Smooth muscle cell (in vitro differentiated cells): Measurements from ENCODE around the gene SFSWAP. TPM values are rescaled to one million over a fixed set of nuclear protein-coding genes. Genes with fewer than 3 reads are reported as not detected.

ENCODE experiments used
- DNase-seq: peaks from one replicate; lab custom pipeline; 2025; ENCODE audit not compliant: unreplicated experiment; lab: John Stamatoyannopoulos, UW
- H2AFZ ChIP-seq: fragments of 200-600 bp; sonication (generic); 2 replicates; pipeline ENCODE4 v1.6.0; 2016; ENCODE audit warnings: antibody characterized with exemption, low read depth, mild to moderate bottlenecking
- H3F3A ChIP-seq: fragments of 200-600 bp; sonication (generic); 2 replicates; pipeline ENCODE4 v1.6.0; 2017; ENCODE audit warnings: antibody characterized with exemption, low read depth
- H3K27ac ChIP-seq: fragments of 200-600 bp; sonication (generic); 2 replicates; pipeline ENCODE4 v1.5.1; 2016; ENCODE audit warnings: low read depth, mild to moderate bottlenecking
- H3K27me3 ChIP-seq: fragments of 200-600 bp; sonication (generic); 2 replicates; pipeline ENCODE4 v1.6.1; 2016; ENCODE audit warnings: low read depth, mild to moderate bottlenecking
- H3K36me3 ChIP-seq: fragments of 200-600 bp; sonication (generic); 2 replicates; pipeline ENCODE4 v1.5.1; 2016; ENCODE audit warnings: low read depth
- H3K4me1 ChIP-seq: fragments of 200-600 bp; sonication (generic); 2 replicates; pipeline ENCODE4 v1.5.1; 2016; ENCODE audit warnings: low read depth
- H3K4me2 ChIP-seq: fragments of 200-600 bp; sonication (generic); 2 replicates; pipeline ENCODE4 v1.6.0; 2016; ENCODE audit warnings: mild to moderate bottlenecking
- H3K4me3 ChIP-seq: fragments of 200-600 bp; sonication (generic); 2 replicates; pipeline ENCODE4 v1.5.1; 2016; ENCODE audit warnings: mild to moderate bottlenecking
- H3K79me2 ChIP-seq: fragments of 200-600 bp; sonication (generic); 2 replicates; pipeline ENCODE4 v1.6.0; 2016; ENCODE audit warnings: low read depth, mild to moderate bottlenecking
- H3K9ac ChIP-seq: fragments of 200-600 bp; sonication (generic); 2 replicates; pipeline ENCODE4 v1.6.0; 2016; ENCODE audit warnings: low read depth
- H3K9me3 ChIP-seq: fragments of 200-600 bp; sonication (generic); replicated peaks from 2 replicates; pipeline ENCODE4 v1.5.1; 2016; ENCODE audit warnings: low read depth
- H4K20me1 ChIP-seq: fragments of 200-600 bp; sonication (generic); 2 replicates; pipeline ENCODE4 v1.6.0; 2016; ENCODE audit warnings: low read depth
- WGBS: methylation state at CpG from one replicate; pipeline ENCODE4 v1.1.7; 2016; ENCODE audit warnings: low lambda C conversion rate; 5-methylcytosine and 5-hydroxymethylcytosine counted together
- polyA plus RNA-seq: library from polyadenylated mRNA; unstranded; fragments of >200 nt; fragmentation: Nextera tagmentation; extraction: Ambion mirVana; gene quantifications from 2 replicates; pipeline ENCODE4 v1.2.1, GENCODE V29; 2016
- total RNA-seq: library from RNA; depleted of rRNA; stranded (reverse); fragments of >200 nt; gene quantifications from 2 replicates; pipeline ENCODE4 v1.2.3, GENCODE V29; 2014
- TF ChIP-seq, protein P1 (sequence below): fragments of 200-600 bp; sonication (generic); IDR thresholded peaks from 2 replicates; pipeline ENCODE4 v1.5.1; 2017; ENCODE audit warnings: borderline replicate concordance, mild to moderate bottlenecking, antibody characterized with exemption; ENCODE audit not compliant: insufficient read depth, poor library complexity, severe bottlenecking

SFSWAP gene
- total and polyA plus RNA-seq, 2 experiments from 2014 or later: 24.1 to 32.3 TPM

DNA sequence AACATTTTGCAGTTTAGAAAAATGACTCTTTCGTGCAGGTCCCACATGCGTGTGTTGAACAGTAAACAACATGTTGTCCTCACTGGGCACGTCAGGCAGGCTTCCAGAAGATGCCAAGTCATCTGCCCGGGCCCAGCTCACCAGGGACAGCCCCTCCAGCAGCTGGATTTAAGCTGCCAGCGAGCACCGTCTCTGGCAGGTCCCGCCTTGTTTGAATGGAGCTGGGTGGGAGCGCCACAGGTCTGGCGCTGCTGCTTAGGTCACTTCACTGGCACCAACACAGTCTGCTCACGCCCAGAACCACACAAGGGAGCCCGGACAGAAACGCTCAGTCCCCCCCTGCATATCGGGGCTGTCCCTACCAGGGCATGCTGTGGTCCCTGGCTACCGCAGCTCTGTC lies 84.2 kb downstream of the SFSWAP start:
- Histone ChIP-seq H3K4me2 (no peak overlapping the region), H3K27ac (no peak overlapping the region), H3K4me1 (peaks cover 10% of the 10 kb centered on the region), H3F3A (no peaks in the 10 kb centered on the region), H4K20me1 (no peaks in the 10 kb centered on the region), H3K9me3 (no peaks in the 10 kb centered on the region), H3K79me2 (no peaks in the 10 kb centered on the region), H3K4me3 (no peak overlapping the region), H3K27me3 (no peaks in the 10 kb centered on the region), H3K9ac (no peak overlapping the region), H3K36me3 (peaks cover 6% of the 10 kb centered on the region), H2AFZ (no peak overlapping the region)
- no peak for DNase-seq
- TF ChIP-seq, protein P1, sequence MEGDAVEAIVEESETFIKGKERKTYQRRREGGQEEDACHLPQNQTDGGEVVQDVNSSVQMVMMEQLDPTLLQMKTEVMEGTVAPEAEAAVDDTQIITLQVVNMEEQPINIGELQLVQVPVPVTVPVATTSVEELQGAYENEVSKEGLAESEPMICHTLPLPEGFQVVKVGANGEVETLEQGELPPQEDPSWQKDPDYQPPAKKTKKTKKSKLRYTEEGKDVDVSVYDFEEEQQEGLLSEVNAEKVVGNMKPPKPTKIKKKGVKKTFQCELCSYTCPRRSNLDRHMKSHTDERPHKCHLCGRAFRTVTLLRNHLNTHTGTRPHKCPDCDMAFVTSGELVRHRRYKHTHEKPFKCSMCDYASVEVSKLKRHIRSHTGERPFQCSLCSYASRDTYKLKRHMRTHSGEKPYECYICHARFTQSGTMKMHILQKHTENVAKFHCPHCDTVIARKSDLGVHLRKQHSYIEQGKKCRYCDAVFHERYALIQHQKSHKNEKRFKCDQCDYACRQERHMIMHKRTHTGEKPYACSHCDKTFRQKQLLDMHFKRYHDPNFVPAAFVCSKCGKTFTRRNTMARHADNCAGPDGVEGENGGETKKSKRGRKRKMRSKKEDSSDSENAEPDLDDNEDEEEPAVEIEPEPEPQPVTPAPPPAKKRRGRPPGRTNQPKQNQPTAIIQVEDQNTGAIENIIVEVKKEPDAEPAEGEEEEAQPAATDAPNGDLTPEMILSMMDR: no peak
- WGBS: 94% methylated on average over 14 of the region's 14 CpGs

GRCh38 chr12:131795690-131796410 lies 85.0 kb downstream of the SFSWAP start:
- H4K20me1 ChIP-seq: no peaks in the 10 kb centered on the region
- DNase-seq: no peak
- no peak overlapping the region for H2AFZ ChIP-seq
- no peak overlapping the region for H3K9ac ChIP-seq
- H3K27ac ChIP-seq: no peak overlapping the region
- peaks cover 10% of the 10 kb centered on the region for H3K4me1 ChIP-seq
- no peaks in the 10 kb centered on the region for H3F3A ChIP-seq
- no peaks in the 10 kb centered on the region for H3K27me3 ChIP-seq
- TF ChIP-seq, protein P1: no peak
- WGBS: 79% methylated on average over 12 of the region's 15 CpGs
- H3K9me3 ChIP-seq: no peaks in the 10 kb centered on the region
- H3K79me2 ChIP-seq: no peaks in the 10 kb centered on the region
- H3K4me3 ChIP-seq: no peak overlapping the region
- H3K4me2 ChIP-seq: no peak overlapping the region
- H3K36me3 ChIP-seq: peaks cover 2% of the 10 kb centered on the region

GRCh38 chr12:131796411-131796736 lies 85.5 kb downstream of the SFSWAP start:
- 90% methylated on average over 6 of the region's 6 CpGs for WGBS

More at GRCh38 chr12:131796411-131796736, 85.5 kb downstream of the SFSWAP start:
- DNase-seq: no peak
- H3K4me2 ChIP-seq: no peak overlapping the region
- no peak overlapping the region for H3K4me3 ChIP-seq
- H3K4me1 ChIP-seq: peaks cover 10% of the 10 kb centered on the region
- no peaks in the 10 kb centered on the region for H3K9me3 ChIP-seq
- no peaks in the 10 kb centered on the region for H3K36me3 ChIP-seq
- H3F3A ChIP-seq: no peaks in the 10 kb centered on the region
- H3K27ac ChIP-seq: no peak overlapping the region
- H3K9ac ChIP-seq: no peak overlapping the region
- H2AFZ ChIP-seq: no peak overlapping the region
- no peaks in the 10 kb centered on the region for H3K79me2 ChIP-seq
- TF ChIP-seq, protein P1: no peak
- no peaks in the 10 kb centered on the region for H3K27me3 ChIP-seq
- H4K20me1 ChIP-seq: no peaks in the 10 kb centered on the region
